ENCODE data around the gene NRXN3. TPM values are rescaled to one million over a fixed set of nuclear protein-coding genes. Genes with fewer than 3 reads are reported as not detected.

NRXN3 gene
- total RNA-seq, 1 experiment from 2014 or later = not detected

GRCh38 chr14:78835909-78836308 lies 665.7 kb downstream of the NRXN3 start:
- no peak overlapping the region for H3K27ac ChIP-seq (ENCODE audit: low read depth, low read length)
- no peak for ATAC-seq
- no peaks in the 10 kb centered on the region for H3K9me2 ChIP-seq (ENCODE audit: insufficient read depth)
- BruUV-seq (replicated peaks) = no TSS peak
- no peaks in the 10 kb centered on the region for H3K79me2 ChIP-seq (ENCODE audit: insufficient read depth, low read length)
- no peaks in the 10 kb centered on the region for H3K9me3 ChIP-seq (ENCODE audit: control insufficient read depth in 1 of 2, insufficient read depth in 1 of 2, low read depth in 1 of 2, low read length in 2 of 2)
- no peak overlapping the region for H3K4me2 ChIP-seq (ENCODE audit: low read length)
- TF ChIP-seq ZFX (IDR thresholded peaks at IDR 0.05) = no peak
- TF ChIP-seq SIN3A (IDR thresholded peaks at IDR 0.05; ENCODE audit: low read depth) = no peak
- no peak for TF ChIP-seq EZH2 (IDR thresholded peaks at IDR 0.05)
- no peak for TF ChIP-seq JUND (IDR thresholded peaks at IDR 0.05)
- no peak for TF ChIP-seq POLR2A (IDR thresholded peaks at IDR 0.05; ENCODE audit: borderline replicate concordance, extremely low read depth, insufficient read depth, insufficient read length)
- no peak for TF ChIP-seq CEBPB (IDR thresholded peaks at IDR 0.05; ENCODE audit: low read depth)
- no peak for TF ChIP-seq RAD21 (IDR thresholded peaks at IDR 0.05; ENCODE audit: low read depth)
- DNase-seq (ENCODE audit: low read depth, low spot score) = no peak
- H2AFZ ChIP-seq (ENCODE audit: low read depth, low read length, poor library complexity, severe bottlenecking) = no peak overlapping the region
- POLR2A ChIA-PET = no interaction called here
- RAD21 ChIA-PET (ENCODE audit: low non-redundant PET in 1 of 2, low total read pairs in 2 of 2, uncharacterized antibody in 2 of 2, unreplicated experiment in 2 of 2) = no interaction called here
- H3K4me1 ChIP-seq (ENCODE audit: control insufficient read depth in 1 of 2, insufficient read depth in 2 of 2, low read length in 2 of 2) = no peaks in the 10 kb centered on the region
- H3K36me3 ChIP-seq (ENCODE audit: control insufficient read depth in 1 of 2, insufficient read depth in 2 of 2, low read length in 2 of 2) = no peaks in the 10 kb centered on the region
- intact Hi-C loops (cut with micrococcal nuclease) = no loop called here
- CTCF ChIA-PET = no interaction called here
- no peaks in the 10 kb centered on the region for H3K27me3 ChIP-seq (ENCODE audit: insufficient read depth, low read length)
- H4K20me1 ChIP-seq (ENCODE audit: insufficient read depth) = no peaks in the 10 kb centered on the region
- no peak overlapping the region for H3K9ac ChIP-seq (ENCODE audit: low read length)
- H3K4me3 ChIP-seq (replicated peaks in 1 of 2; ENCODE audit: low read depth in 1 of 2, low read length in 2 of 2) = no peak overlapping the region

GRCh38 chr14:78836777-78837176 lies 666.6 kb downstream of the NRXN3 start:
- POLR2A ChIA-PET = no interaction called here
- no peaks in the 10 kb centered on the region for H3K9me2 ChIP-seq (ENCODE audit: insufficient read depth)
- RAD21 ChIA-PET (ENCODE audit: low non-redundant PET in 1 of 2, low total read pairs in 2 of 2, uncharacterized antibody in 2 of 2, unreplicated experiment in 2 of 2) = no interaction called here
- H3K9ac ChIP-seq (ENCODE audit: low read length) = no peak overlapping the region
- no peaks in the 10 kb centered on the region for H3K27me3 ChIP-seq (ENCODE audit: insufficient read depth, low read length)
- intact Hi-C loops (cut with micrococcal nuclease) = no loop called here
- DNase-seq (ENCODE audit: low read depth, low spot score) = peak; percentile 36
- no peak overlapping the region for H3K4me2 ChIP-seq (ENCODE audit: low read length)
- peak; percentile 80 for ATAC-seq
- H2AFZ ChIP-seq (ENCODE audit: low read depth, low read length, poor library complexity, severe bottlenecking) = no peak overlapping the region
- H3K36me3 ChIP-seq (ENCODE audit: control insufficient read depth in 1 of 2, insufficient read depth in 2 of 2, low read length in 2 of 2) = no peaks in the 10 kb centered on the region
- no peak overlapping the region for H3K27ac ChIP-seq (ENCODE audit: low read depth, low read length)
- TF ChIP-seq, protein P1, sequence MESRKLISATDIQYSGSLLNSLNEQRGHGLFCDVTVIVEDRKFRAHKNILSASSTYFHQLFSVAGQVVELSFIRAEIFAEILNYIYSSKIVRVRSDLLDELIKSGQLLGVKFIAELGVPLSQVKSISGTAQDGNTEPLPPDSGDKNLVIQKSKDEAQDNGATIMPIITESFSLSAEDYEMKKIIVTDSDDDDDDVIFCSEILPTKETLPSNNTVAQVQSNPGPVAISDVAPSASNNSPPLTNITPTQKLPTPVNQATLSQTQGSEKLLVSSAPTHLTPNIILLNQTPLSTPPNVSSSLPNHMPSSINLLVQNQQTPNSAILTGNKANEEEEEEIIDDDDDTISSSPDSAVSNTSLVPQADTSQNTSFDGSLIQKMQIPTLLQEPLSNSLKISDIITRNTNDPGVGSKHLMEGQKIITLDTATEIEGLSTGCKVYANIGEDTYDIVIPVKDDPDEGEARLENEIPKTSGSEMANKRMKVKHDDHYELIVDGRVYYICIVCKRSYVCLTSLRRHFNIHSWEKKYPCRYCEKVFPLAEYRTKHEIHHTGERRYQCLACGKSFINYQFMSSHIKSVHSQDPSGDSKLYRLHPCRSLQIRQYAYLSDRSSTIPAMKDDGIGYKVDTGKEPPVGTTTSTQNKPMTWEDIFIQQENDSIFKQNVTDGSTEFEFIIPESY (IDR thresholded peaks at IDR 0.05; ENCODE audit: extremely low read depth, insufficient replicate concordance, low read length) = no peak
- no peak for TF ChIP-seq YY1 (IDR thresholded peaks at IDR 0.05; ENCODE audit: extremely low read depth, insufficient replicate concordance, low read depth, low read length)
- TF ChIP-seq SP1 (IDR thresholded peaks at IDR 0.05; ENCODE audit: low read depth) = no peak
- TF ChIP-seq CTCF (IDR thresholded peaks at IDR 0.05 in 2 of 3, conservative IDR thresholded peaks at IDR 0.05 in 1 of 3; ENCODE audit: borderline replicate concordance in 1 of 3, insufficient read depth in 1 of 3, low read depth in 2 of 3, low read length in 2 of 3) = peak in 2 of 3 experiments; percentile 40 to 51; a peak in 4 of 6 replicates
- peak; percentile 47 for TF ChIP-seq RAD21 (IDR thresholded peaks at IDR 0.05; ENCODE audit: low read depth)
- no peak for TF ChIP-seq FOSL1 (IDR thresholded peaks at IDR 0.05; ENCODE audit: low read depth)
- CTCF ChIA-PET = no interaction called here
- H3K4me1 ChIP-seq (ENCODE audit: control insufficient read depth in 1 of 2, insufficient read depth in 2 of 2, low read length in 2 of 2) = no peaks in the 10 kb centered on the region
- H3K4me3 ChIP-seq (replicated peaks in 1 of 2; ENCODE audit: low read depth in 1 of 2, low read length in 2 of 2) = no peak overlapping the region
- H3K79me2 ChIP-seq (ENCODE audit: insufficient read depth, low read length) = no peaks in the 10 kb centered on the region
- H4K20me1 ChIP-seq (ENCODE audit: insufficient read depth) = no peaks in the 10 kb centered on the region
- H3K9me3 ChIP-seq (ENCODE audit: control insufficient read depth in 1 of 2, insufficient read depth in 1 of 2, low read depth in 1 of 2, low read length in 2 of 2) = no peaks in the 10 kb centered on the region
- no TSS peak for BruUV-seq (replicated peaks)

Data from HCT116 (cell line).